HG03442 (cell line): ENCODE results near the gene SHB.
A peak's percentile ranks its signal among the peaks of the same experiment; 100 is the strongest.

Source experiments
- ATAC-seq: cut with Tn5 transposase; IDR thresholded peaks from one replicate; pipeline ENCODE4 v1.9.1; 2021; ENCODE audit warnings: mild to moderate bottlenecking, moderate library complexity; ENCODE audit not compliant: unreplicated experiment

Gene SHB

GRCh38 chr9:37994639-37995347 is 74.2 kb downstream of the SHB start:
- peak; percentile 69 for ATAC-seq

GRCh38 chr9:37992924-37993349 is 76.1 kb downstream of the SHB start:
- ATAC-seq: no peak

DNA sequence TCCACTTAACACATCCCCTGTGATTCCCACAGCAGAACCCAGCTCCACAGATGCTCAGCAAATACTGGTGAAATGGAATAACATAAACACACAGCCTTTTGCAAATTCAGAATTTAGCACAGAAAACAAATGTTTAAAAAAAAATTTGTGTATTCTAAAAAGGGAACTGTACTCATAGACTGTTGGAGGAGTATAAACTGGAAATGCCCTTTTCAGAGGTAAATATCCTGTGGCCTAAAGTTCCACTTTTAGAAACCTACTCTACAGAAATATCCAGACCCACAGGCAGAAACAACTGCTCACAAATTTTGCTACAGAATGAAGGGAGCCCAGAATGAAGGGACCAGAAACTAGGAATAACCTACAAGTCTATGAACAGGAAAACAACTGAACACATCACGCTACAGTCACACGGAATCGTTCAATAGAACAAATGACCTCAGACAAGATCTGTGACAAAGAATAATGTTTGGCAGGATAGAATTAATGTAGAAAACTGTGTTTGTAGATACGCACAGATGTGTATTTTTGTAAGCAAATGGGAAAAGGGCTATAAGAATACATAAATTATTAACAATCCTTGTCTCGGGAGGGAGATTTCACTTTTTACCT is 78.5 kb downstream of the SHB start:
- ATAC-seq: no peak

GRCh38 chr9:37989701-37990100 is 79.3 kb downstream of the SHB start:
- ATAC-seq: no peak

- ATAC-seq: no peak
Measured at GRCh38 chr9:37988602-37989001, 80.4 kb downstream of the SHB start.

GRCh38 chr9:37988041-37988440 is 81.0 kb downstream of the SHB start:
- ATAC-seq: no peak

GRCh38 chr9:37987467-37987981 is 81.5 kb downstream of the SHB start:
- ATAC-seq: no peak

- ATAC-seq: no peak
Measured at GRCh38 chr9:37986771-37987258, 82.2 kb downstream of the SHB start.

GRCh38 chr9:37986001-37986400 is 83.0 kb downstream of the SHB start:
- ATAC-seq: no peak

GRCh38 chr9:37984672-37985611 is 84.1 kb downstream of the SHB start:
- ATAC-seq: no peak

DNA sequence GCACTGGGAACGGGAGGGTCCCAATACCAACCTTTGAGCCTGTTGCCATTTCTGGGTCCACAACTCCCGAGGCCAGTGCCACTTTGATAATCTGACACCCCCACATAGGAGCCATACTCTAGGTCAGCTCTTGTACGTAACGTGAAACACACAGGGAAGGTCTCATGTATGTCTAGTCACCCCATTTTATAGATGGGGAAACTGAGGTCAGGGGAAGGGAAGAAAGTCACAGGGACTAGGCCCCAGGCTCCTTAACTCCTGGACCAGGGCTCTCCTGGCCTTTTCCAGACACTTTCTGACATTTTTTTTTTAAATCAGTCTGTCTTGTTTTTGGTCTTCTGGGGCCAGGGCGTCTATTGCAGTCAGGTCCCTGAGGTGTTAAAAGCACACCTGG is 84.8 kb downstream of the SHB start:
- ATAC-seq: no peak

GRCh38 chr9:37983381-37984067 is 85.5 kb downstream of the SHB start:
- ATAC-seq: no peak

- ATAC-seq: no peak
Measured at GRCh38 chr9:37979844-37980243, 89.2 kb downstream of the SHB start.

- ATAC-seq: no peak
Measured at GRCh38 chr9:37978983-37979382, 90.0 kb downstream of the SHB start.

DNA sequence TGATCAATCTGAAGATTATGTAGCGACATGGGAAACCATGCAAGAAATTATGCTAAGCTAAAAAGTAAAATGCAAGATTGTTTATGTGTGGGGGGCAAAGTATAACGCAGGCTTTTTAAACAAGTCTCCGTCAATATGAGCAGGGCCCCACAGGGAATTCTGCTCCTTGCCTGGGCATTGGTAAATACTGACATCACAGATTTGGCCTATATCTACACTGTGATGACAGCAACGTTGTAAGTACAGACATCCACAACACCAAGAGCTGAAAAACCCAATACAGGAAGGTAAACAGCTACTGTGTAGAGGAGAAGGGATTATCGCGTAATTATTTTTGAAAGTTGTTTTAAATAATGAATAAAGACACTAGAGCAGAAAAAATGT is 90.6 kb downstream of the SHB start:
- no peak for ATAC-seq

DNA sequence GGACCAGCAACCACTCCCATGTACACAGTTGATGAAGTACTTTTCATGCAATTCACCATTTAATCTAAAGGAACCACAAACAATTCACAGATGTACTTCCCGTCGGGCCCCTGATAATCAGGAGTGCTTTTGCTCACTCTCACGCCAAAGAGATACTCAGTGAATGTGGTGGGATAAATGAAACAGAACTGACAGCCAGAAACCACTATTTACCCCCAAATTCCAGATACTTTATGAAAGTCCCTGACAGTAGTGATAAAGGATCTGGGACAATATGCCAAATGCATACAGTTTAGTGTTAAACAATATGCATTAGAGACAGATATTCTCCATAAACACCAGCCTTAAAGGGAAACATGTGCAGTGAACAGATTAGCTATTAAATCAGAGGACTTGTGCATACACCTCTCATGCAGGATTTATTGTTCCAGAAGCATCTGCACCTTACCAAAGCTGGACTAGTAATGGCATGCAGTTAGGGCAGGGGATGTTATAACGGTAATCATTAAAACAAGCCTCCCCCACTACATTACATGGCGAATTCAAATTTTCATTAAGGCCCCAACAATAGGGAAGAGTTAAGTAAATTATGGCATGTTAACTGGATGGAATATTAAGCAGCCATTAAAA is 91.1 kb downstream of the SHB start:
- no peak for ATAC-seq

DNA sequence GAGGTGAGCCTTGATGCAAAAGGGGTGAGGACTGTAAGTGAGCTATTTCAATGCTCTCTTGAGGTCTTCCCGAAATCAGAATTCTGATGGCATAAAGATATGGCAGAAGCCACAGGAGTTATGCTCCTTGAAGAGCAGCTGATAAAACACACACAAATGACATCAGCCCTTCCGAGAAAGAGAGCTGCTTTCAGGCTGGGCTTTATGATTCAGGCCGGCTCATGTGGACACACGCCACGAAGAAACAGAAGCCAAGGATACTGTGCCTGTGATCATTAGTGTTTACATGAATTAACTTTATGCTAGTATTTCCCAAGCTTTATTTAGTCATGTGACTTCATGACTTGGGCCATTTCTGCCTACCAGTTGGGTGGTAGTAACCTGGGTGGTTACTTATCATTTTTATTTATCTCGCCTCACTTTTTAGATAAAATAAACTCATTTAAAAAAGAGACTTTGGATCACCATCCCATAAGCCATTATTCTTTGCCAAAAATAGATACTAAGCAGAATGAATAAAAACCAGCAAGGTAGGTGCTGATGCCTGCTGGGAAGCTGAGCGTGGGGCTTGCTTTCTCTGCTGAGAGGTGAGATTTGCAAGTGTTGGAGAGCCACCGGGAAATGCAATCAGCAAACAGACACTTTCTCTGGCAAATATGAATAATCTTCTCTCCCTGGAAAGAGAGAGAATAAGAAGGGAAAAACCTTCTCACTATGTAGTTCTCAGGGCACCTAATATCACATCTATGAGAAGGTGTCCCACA is 92.1 kb downstream of the SHB start:
- no peak for ATAC-seq

GRCh38 chr9:37975639-37976038 is 93.4 kb downstream of the SHB start:
- ATAC-seq: no peak

GRCh38 chr9:37974506-37975173 is 94.4 kb downstream of the SHB start:
- ATAC-seq: no peak
